ENCODE measurements around the gene PDE1C. TPM values are rescaled to one million over a fixed set of nuclear protein-coding genes. Genes with fewer than 3 reads are reported as not detected.

The PDE1C gene
- polyA plus RNA-seq, 1 of the 3 experiments (the other 2 are of a cell fraction), result 4.6 TPM

GRCh38 chr7:32045228-32045627 lies 25.0 kb downstream of the PDE1C start:
- Histone ChIP-seq H3K4me1 (ENCODE audit: control insufficient read depth in 1 of 2, insufficient read depth in 2 of 2, low read depth in 1 of 2, low read length in 1 of 2) (no peaks in the 10 kb centered on the region; a peak in 1 of 4 replicates), H4K20me1 (ENCODE audit: insufficient read depth) (no peaks in the 10 kb centered on the region), H3K4me3 (ENCODE audit: low read depth in 2 of 2, low read length in 1 of 2) (no peak overlapping the region), H3K27me3 (ENCODE audit: insufficient read depth) (no peaks in the 10 kb centered on the region; the same call in 1 of the 2 replicates), H2AFZ (ENCODE audit: low read depth) (no peak overlapping the region), H3K9ac (no peak overlapping the region), H3K9me3 (no peaks in the 10 kb centered on the region), H3F3A (replicated peaks; ENCODE audit: insufficient read depth) (no peaks in the 10 kb centered on the region), H3K4me2 (no peak overlapping the region), H3K79me2 (ENCODE audit: insufficient read depth) (no peaks in the 10 kb centered on the region), H3K36me3 (replicated peaks in 1 of 2; ENCODE audit: control insufficient read depth in 1 of 2, insufficient read depth in 2 of 2, low read length in 1 of 2) (no peaks in the 10 kb centered on the region), H3K27ac (ENCODE audit: low read depth in 2 of 2, low read length in 1 of 2) (no peak overlapping the region), H3K9me2 (no peaks in the 10 kb centered on the region)
- DNase-seq, result no peak
- no peak for TF ChIP-seq TCF12 (IDR thresholded peaks at IDR 0.05)
- no peak for TF ChIP-seq RCOR1 (IDR thresholded peaks at IDR 0.05; ENCODE audit: low read length)
- TF ChIP-seq CTCF (IDR thresholded peaks at IDR 0.05), result no peak
- no peak for TF ChIP-seq FOXM1 (IDR thresholded peaks at IDR 0.05; ENCODE audit: low read depth)
- CTCF ChIA-PET, result no interaction called here
- POLR2A ChIA-PET, result no interaction called here

- Histone ChIP-seq H3K4me2 (no peak overlapping the region), H3K27me3 (ENCODE audit: insufficient read depth) (no peaks in the 10 kb centered on the region; the same call in 1 of the 2 replicates), H3K9me2 (no peaks in the 10 kb centered on the region), H3K36me3 (replicated peaks in 1 of 2; ENCODE audit: control insufficient read depth in 1 of 2, insufficient read depth in 2 of 2, low read length in 1 of 2) (no peaks in the 10 kb centered on the region), H3K9me3 (no peaks in the 10 kb centered on the region), H2AFZ (ENCODE audit: low read depth) (no peak overlapping the region), H3F3A (replicated peaks; ENCODE audit: insufficient read depth) (no peaks in the 10 kb centered on the region), H3K79me2 (ENCODE audit: insufficient read depth) (no peaks in the 10 kb centered on the region), H4K20me1 (ENCODE audit: insufficient read depth) (no peaks in the 10 kb centered on the region), H3K4me3 (ENCODE audit: low read depth in 2 of 2, low read length in 1 of 2) (no peak overlapping the region), H3K27ac (ENCODE audit: low read depth in 2 of 2, low read length in 1 of 2) (no peak overlapping the region), H3K4me1 (ENCODE audit: control insufficient read depth in 1 of 2, insufficient read depth in 2 of 2, low read depth in 1 of 2, low read length in 1 of 2) (no peaks in the 10 kb centered on the region; a peak in 1 of 4 replicates), H3K9ac (no peak overlapping the region)
- no peak for DNase-seq
- POLR2A ChIA-PET, result no interaction called here
- WGBS (ENCODE audit: low lambda C conversion rate), result 3% methylated on average over 3 of the region's 3 CpGs
- CTCF ChIA-PET, result no interaction called here
- TF ChIP-seq POLR2AphosphoS5 (IDR thresholded peaks at IDR 0.05; ENCODE audit: low read depth, low read length) (no peak), SIN3A (IDR thresholded peaks at IDR 0.05; ENCODE audit: borderline replicate concordance, low read depth, low read length) (no peak), GABPA (IDR thresholded peaks at IDR 0.05; ENCODE audit: low read depth) (no peak), EZH2phosphoT487 (IDR thresholded peaks at IDR 0.05; ENCODE audit: borderline replicate concordance, low read depth) (no peak)
These were observed 25.5 kb downstream of the PDE1C start for GRCh38 chr7:32044739-32045138.

GRCh38 chr7:32043688-32044087 lies 26.5 kb downstream of the PDE1C start:
- no peaks in the 10 kb centered on the region for H4K20me1 ChIP-seq (ENCODE audit: insufficient read depth)
- H3K9ac ChIP-seq, result no peak overlapping the region
- TF ChIP-seq CHD2 (IDR thresholded peaks at IDR 0.05; ENCODE audit: low read length, partially characterized antibody) (no peak), NRF1 (IDR thresholded peaks at IDR 0.05; ENCODE audit: low read depth, low read length) (no peak), RFX5 (IDR thresholded peaks at IDR 0.05; ENCODE audit: low read length) (peak; percentile 91), ELF1 (IDR thresholded peaks at IDR 0.05) (no peak)
- H3K4me1 ChIP-seq (ENCODE audit: control insufficient read depth in 1 of 2, insufficient read depth in 2 of 2, low read depth in 1 of 2, low read length in 1 of 2), result no peaks in the 10 kb centered on the region; a peak in 1 of 4 replicates
- ChIA-PET POLR2A (no interaction called here), CTCF (no interaction called here)
- no peak overlapping the region for H3K4me3 ChIP-seq (ENCODE audit: low read depth in 2 of 2, low read length in 1 of 2)
- no peaks in the 10 kb centered on the region for H3K79me2 ChIP-seq (ENCODE audit: insufficient read depth)
- no peaks in the 10 kb centered on the region; the same call in 1 of the 2 replicates for H3K27me3 ChIP-seq (ENCODE audit: insufficient read depth)
- 2% methylated on average over 3 of the region's 3 CpGs for WGBS (ENCODE audit: low lambda C conversion rate)
- H2AFZ ChIP-seq (ENCODE audit: low read depth), result no peak overlapping the region
- no peak for DNase-seq
- H3K36me3 ChIP-seq (replicated peaks in 1 of 2; ENCODE audit: control insufficient read depth in 1 of 2, insufficient read depth in 2 of 2, low read length in 1 of 2), result no peaks in the 10 kb centered on the region
- no peaks in the 10 kb centered on the region for H3K9me3 ChIP-seq
- peak overlapping the region in 1 of 2 experiments; percentile 7; a peak in 1 of 4 replicates for H3K27ac ChIP-seq (ENCODE audit: low read depth in 2 of 2, low read length in 1 of 2)
- no peak overlapping the region for H3K4me2 ChIP-seq
- no peaks in the 10 kb centered on the region for H3F3A ChIP-seq (replicated peaks; ENCODE audit: insufficient read depth)
- no peaks in the 10 kb centered on the region for H3K9me2 ChIP-seq

Measured in SK-N-SH (cell line).